ENCODE results near the gene SMC1B.
"Not testable (repeated sequence)": the region's sequence is repeated elsewhere in the genome, so short reads cannot be mapped to it uniquely, and the experiment has no call there.

SMC1B gene

DNA sequence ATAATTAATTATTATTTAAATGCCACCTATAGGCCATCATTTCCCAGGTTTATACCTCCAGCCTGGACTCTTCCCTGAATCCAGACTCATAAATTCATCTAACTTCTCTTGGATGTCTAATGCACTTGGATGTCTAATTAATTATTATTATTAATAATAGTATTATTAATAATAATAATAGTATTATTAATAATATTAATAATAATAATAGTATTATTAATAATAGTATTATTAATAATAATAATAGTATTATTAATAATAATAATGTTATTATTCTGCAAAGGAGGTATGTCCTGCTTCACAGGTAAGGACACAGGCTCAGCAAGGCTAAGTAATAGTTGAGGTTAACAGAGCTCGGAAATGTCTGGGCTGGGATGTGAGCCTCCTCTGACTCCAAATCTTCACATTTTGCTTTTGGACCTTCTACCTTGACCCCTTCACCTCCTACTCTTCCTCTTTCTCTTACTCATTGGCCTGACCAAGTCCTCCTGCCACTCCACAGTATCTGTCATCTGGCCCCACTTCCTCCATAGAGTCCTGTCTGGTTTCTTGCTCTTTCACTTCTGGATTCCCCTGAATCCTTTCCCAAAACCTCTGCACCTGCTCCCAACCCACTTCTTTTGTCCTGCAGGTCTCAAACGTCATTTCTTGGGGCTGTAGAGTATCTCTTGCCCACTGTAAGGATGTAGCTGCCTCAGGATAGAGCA lies 8.1 kb upstream of the SMC1B start:
- no peak for DNase-seq

DNA sequence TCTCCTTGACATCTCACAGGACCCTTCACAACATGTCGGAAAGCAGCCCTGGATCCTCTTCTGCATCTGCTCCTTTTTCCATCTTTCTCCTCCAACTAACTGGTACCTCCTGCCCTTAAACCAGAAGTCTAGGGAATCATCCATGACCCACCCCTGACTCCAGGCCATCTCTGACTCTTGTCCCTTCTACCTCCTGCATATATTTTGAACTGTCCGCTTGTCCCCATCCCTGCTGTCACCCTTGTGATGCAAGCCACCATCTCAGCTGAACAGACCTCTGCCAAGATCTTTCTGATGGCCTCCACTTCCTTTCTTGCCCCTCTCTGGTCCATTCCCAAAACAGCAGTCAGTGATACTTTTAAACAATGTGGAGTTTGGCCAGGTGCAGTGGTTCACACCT lies 7.1 kb upstream of the SMC1B start:
- DNase-seq: no peak

DNA sequence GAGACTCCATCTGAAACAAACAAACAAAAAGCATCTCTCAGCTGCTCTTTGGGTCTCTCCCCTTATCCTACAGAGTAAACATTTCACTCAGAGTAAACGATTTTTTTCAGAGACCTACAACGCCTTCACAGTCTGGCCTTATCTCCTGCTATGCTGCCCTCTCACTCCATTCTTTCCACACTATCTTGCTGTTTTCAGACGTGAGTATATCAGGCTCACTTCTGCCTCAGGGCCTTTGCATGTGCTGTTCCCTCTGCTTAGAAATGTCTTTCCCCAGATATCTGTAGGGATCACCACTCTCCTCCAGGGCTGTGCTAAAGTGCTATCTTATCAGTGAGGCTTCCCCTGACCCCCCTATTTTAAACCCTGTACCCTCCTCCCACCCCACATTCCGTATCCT lies 6.6 kb upstream of the SMC1B start:
- no peak for DNase-seq

DNA sequence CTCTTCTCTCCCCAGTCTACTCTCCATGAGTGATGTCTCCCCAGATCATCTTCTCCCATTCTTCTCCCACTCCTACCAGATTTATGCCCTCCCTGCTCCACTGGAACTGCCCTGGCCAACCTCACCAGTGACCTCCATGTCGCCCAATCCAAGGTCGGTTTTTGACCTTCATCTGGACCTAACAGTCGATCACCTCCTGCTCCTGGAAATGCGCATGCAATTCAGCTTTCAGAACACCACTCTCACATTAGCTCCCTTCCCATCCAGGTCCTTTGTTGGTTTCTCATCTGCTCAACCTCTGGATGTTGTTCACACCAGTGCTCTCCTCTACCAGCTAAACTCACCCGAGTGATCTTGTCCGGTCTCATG lies 5.4 kb upstream of the SMC1B start:
- DNase-seq: no peak

DNA sequence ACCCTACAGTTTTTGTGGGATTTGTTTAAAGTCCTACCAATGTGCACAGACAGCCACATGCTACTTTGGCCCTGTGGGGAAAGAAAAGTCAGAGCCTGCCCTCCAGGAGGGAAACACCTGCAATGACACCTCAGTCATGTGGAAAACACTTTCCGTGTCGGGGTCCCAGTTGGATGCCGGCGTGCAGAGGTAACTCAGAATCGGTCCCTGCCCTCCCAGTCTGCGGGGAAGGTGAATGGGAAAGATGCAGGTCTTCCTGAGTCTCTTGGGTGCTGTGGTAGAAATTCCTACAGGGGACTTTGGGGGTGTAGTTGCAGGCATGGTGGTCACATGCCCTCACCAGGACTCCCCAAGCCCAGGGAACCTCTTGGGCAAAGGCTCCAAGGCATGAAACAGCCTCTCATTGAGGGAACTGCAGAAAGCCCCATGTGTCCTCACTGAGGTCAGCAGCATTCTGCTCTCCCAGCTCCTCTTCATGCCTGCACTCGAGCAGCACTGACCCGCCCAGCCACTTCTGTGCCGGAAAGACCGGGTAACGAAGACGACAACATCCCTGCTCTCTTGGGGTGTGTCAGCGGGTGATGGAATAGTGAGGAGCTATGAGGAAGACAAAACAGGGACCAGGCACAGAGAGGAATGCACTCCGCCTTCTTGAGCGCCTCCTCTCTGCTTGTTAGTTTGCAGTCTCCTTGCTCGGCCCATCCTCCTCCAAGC lies 4.8 kb upstream of the SMC1B start:
- DNase-seq: no peak

DNA sequence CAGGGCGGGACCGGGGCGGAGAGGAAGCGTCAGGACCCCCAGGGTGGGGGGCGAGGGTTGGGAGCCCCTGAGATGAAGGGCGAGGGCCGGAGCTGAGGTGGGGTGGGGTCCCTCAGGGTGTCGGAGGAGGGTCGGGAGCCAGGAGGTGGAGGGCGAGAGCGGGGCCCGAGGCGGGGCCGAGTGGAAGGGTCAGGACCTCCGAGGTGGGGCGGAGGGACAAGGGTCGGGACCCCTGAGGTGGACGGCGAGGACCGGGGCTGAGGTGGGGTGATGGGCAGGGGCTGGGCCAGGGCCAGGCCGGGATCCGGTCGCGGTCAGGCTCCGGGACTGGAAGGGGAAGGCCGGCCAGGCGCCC lies 409 bp downstream of the SMC1B start:
- DNase-seq: no peak

DNA sequence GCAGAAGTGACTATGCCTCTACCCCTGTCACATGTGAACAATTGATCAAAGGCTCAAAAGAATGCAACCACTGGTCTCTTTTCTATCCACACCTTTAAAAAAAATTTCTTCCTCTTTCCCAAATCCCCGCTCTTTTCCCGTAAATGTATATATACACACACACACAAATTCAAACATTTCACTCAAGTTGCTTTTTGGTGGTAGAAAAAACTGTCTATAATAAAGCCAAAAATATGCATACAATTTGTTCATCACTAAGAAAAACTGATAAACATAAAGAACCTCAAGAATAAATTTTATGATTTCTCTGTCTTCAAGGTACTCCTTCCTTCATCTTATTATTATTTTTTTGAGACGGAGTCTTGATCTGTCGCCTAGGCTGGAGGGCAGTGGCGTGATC lies 5.6 kb downstream of the SMC1B start:
- DNase-seq: no peak

DNA sequence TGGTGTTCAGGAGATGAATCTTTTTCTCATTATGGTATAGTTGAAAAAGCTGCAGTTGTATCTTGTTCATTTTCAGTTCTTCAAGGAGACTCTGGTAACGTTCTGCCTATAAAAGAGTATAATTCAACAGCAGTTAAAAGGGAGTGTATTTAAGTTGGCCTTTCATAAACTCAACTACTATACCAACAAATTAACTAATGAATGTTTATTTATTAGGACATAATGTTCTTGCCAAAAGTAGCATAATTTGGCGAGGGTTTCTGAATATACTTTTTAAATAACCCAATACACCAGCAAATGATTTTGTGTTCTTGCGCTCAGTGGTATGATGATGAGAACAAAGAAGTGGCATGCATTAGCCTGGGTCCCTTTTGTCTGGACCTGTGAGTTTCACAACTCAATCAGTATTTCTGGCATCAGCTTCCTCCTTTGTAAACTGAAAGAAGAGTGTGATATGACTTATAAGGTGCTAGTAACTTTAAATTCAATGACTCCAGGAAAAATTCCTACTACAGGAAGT lies 10.9 kb downstream of the SMC1B start:
- no peak for DNase-seq

DNA sequence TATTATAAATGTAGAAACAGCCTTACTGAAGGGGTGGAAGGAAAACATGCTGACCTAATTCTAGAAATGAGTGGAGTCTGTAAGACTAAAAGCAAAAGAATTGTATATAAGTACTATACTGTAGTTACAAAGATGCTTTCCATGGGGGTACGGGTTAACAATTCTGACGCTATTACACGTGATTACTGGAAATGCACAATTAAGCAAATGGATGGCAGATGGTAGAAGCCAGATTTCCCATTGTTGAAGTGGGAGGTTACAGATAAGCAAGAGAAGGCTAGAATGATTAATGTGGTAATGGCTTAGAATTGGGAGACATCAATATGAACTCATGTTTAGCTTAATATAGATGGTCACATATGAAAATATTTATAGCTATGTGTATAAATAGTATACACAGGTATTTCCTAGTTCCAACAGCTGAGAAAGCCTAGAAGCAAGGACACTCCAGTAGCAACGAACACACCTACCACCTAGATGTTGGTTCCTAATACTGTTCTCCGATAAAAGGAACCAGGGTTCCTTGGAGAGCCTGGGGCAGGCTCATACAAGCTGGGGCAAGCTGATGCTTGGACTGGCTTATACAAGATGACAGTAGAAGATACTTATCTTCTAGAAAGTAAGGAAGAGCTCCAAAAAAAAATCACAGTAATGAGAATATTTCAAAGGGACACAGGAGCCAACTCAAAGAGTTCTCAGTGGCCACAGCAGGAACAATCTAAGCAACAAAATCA lies 13.5 kb downstream of the SMC1B start:
- no peak for DNase-seq

DNA sequence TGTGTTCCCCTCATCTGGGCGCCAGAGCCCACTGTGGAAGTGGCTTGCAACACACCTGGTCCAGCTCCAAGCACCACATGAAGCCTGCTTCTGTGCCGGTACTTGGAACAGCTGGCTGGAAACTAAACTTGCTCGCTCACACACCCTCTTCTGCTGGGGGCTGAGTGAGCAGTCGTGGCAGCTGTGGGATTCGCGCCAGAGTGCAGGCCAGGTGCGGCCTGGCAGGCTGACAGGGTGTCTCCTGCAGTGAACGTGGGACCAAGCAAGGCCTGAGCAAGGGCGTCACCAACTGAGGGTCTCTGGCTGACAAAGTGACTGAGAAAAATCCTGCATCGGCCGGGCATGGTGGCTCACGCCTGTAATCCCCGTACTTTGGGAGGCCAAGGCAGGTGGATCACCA lies 15.2 kb downstream of the SMC1B start:
- DNase-seq: peak; percentile 50

DNA sequence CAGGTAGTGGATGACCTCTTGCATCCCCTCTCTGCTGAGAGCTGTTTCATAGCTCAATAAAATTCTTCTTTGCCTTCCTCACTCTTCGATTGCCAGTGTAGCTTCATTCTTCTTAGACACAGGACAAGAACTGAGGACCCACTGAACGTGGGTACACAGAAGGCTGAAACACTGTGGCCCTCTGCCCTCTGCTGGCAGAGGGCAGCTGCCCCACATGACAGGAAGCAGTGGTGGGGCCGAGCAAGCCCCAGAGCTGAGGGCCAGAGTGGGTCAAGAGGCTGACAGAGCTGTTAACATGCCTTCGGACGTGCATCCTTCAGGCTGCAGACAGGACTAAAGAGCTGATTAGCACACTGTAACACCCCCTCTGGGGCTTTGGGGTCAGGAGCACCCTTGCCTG lies 15.6 kb downstream of the SMC1B start:
- DNase-seq: no peak

DNA sequence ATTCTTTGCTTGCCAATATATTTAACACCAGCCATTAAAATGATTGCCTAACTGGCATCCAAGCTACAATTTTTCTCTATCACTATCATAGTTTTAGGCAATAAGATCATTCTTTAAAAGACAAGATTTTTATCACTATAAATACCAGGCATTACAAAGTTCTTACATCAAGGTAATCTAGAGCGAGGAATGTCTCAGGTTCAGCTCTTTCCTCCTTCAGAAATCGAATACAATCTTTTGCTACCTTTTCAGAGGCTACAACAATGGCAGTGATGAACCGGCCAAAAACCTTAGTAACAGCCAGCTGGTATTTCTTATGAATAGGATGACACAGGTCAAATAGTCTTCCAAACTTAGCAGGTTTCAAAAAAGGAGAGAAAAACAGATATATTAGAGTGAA lies 23.9 kb downstream of the SMC1B start:
- DNase-seq: no peak

DNA sequence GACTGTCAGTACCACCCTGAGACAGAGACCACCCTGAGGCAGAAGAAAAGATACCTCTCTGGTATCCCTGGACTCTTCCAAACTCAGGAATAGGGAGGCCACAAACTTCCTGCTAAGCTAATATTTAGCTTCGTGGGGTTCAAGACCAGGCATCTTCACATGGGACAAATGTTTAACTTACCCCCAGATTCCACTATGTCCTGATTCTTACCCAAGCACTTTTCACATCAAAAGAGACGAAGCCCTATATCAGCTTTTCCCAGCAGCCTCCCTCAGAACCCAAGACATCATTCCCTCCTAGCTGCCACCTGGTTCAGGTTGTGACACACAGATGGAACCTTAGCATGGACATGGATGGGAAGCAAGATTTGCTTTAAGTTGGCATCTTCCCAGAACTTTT lies 32.1 kb downstream of the SMC1B start:
- DNase-seq: no peak

DNA sequence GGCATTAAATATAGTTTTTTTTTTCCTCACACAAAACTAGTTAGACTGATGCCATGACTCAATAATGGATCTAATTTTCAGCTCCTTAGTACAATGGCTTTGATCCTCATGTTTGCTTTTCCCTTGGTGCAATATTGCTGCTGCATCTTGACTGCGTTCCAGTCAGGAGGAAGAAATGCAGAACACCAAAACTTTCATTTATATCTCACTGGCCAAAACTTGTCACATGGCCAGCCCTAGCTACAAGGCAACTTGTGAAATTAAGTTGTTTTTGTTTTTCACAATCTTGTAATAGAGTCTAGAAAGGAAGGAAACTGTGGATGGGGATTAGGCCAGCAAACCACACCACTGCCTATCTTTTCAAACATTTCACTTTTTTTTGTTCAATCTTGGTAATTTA lies 36.7 kb downstream of the SMC1B start:
- DNase-seq: no peak

DNA sequence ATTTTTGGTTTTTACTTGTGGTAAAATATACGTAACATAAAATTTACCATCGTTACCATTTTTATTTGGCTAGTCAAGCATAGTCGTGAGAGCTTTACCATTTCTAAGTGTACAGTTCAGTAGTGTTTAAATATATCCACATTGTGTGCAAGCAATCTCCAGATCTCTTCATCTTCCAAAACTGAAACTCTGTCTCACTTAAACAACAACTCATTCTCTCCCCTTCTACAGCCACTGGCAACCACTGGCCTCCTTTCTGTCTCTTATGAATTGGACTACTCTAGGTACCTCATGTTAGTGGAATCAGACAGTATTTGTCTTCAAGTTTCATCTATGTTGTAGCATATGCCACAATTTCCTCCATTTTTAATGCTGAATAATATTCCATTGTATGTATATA lies 37.4 kb downstream of the SMC1B start:
- no peak for DNase-seq

DNA sequence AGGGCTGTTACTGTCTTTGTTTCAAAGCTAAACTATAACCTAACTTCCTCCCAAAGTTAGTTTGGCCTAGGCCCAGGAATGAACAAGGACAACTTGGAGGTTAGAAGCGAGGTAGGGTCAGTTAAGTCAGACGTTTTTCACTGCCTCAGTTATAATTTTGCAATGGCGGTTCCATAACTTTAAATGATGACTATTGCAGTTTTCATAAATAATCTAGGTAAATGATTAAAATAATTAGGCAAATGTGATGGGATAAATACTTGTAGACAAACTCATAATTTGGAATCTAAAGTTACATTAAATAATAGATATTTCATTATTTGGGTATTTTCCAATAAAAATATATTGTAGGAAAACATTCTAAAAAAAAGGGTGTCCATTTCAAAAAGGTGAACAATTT lies 39.8 kb downstream of the SMC1B start:
- not testable (repeated sequence) for DNase-seq

DNA sequence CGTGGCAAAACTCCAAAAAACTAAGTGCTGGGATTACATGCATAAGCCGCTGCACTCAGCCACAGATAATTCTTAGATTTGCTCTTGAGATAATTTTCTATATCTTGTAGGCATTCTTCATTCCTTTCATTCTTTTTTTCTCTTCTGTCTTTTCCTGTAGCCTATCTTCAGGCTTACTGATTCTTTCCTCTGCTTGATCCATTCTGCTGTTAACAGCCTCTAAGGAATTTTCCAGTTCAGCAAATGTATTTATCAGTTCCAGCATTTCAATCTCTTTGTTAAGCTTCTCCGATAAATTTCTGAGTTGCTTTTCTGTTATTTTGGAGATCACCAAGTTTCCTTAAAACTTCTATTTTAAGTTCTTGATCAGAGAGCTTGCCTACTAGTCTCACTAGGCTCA lies 46.7 kb downstream of the SMC1B start:
- DNase-seq: no peak

DNA sequence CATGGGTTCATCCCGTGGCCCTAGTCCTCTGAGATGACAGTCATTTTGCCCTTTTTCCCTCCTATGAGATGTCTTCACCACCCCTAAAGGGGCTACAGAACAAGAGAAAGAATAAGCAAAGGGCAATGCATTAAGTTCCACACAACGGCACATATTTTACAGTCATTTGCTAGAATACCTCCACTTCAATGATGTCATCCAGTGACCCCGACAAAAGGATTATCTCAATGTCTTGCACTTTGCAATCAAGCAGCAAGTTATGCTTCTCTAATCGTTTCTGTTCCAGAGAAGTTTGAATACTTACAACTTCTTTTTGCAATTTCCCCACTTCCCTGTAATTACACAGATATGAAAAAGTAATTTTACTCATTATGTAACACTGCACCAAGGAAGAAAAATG lies 53.8 kb downstream of the SMC1B start:
- no peak for DNase-seq

DNA sequence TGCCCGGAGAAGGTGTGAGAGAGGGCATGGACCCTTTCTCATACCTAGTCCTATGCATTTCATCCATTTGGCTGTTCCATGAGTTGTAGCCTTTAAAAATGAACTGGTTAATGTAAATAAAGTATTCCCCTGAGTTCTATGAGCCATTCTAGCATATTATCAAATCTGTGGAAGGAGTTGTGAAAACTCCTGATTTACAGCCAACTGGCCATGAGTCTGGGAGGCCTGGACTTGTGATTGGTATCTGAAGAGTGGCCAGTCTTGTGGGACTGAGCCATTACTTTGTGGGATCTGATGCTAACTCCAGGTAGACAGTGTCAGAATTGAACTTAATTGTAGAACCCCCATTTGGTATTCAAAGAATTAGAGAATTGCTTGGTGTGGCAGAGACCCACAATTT lies 55.3 kb downstream of the SMC1B start:
- DNase-seq: no peak

DNA sequence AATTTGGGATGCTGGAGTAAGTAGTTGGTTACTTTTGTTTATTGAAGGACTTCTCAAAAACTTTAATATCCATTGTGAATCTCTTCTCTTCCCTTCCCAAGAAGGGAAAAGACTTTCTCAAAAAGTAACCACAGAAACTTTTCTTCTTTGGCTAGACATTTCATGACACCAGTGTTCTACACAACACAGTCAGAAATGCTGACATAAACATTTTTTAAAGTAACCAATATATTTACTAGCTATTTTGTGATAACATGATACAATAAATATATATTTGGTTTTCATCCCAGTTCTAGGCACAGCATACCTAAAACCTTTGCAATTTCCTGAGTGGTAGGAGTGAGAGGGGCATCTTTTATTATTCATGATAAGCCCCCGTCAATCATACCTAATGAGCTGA lies 55.9 kb downstream of the SMC1B start:
- DNase-seq: no peak

DNA sequence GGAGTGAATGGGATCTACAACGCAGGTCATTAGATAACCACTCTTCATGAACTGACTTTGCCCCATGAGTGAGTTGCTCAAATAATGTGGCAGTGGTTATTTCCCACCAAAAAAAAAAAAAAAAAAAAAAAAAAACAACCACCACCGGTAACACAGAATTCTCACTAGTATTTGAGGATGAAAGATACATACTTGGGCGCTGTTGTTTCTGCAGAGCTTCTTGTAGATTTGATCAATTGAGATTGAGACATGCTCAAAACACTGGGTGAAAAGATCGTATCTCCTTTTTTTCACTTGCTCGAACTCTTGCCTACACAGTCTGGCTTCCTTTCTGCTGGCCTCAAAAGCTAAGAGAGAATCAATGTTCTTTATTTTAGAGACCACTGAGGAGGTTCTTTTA lies 59.6 kb downstream of the SMC1B start:
- DNase-seq: no peak

DNA sequence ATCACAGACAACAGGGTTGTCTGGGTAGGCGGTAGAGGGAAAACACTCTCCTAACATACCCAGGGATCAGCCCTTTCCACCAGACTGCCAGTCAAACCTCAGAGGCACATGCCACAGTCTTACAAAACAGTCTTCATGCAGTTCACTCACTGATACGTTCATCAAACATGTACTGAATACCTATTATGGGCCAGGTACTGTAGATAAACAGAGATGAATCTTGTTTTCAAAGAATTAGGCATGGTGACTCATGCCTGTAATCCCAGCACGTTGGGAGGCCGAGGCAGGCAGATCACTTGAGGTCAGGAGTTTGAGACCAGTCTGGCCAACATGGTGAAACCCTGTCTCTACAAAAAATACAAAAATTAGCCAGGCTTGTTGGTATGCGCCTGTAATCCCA lies 60.6 kb downstream of the SMC1B start:
- not testable (repeated sequence) for DNase-seq

DNA sequence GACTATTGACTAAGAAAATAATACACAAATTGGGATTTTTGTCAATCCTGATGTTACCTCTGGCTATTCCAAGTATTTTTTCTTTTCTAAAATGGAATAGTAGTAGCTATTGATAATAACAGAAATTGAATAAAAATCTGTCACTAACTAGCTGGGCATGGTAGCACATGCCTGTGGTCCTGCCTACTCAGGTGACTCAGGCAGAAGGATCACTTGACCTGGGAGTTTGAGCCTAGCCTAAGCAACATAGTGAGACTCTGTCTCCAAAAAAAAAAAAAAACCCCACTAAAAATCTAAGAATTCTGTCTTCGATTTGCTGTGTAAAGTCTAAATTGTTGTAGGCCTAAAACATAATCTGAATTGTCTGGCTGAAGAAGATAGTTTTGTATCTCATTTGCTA lies 61.4 kb downstream of the SMC1B start:
- DNase-seq: no peak

DNA sequence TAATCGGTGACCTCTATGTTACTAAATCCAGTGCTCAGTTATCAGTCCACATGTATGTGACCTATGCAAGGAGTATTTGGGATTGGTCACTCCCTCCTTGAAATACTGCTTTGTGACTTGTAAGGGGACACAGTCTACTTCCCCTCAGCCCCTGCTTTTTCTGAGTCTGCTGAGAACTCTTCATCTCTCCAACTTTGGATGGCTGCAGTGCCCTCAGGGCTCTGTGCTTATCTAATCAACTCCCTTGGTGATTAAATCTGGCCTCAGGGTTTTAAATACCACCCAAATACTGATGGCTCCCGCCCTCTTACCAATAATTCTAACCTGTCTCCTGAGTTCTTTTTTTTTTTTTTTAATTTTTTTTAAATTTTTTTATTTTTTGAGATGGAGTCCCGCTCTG lies 63.5 kb downstream of the SMC1B start:
- DNase-seq: no peak
